GM19193 (cell line): ENCODE measurements around the gene LIPN.

Source experiments
- POLR2A ChIP-seq: IDR thresholded peaks from 4 replicates; pipeline ENCODE4 v1.6.1; 2011; ENCODE audit not compliant: insufficient read depth, insufficient read length; ENCODE audit errors: extremely low read depth

LIPN gene

GRCh38 chr10:88802523-88803285 lies 42.9 kb downstream of the LIPN start, which contains the start of gene LIPM:
TSS of gene LIPM (plus strand) at chr10:88802730. CDS start at chr10:88802897, 167 bp downstream.
- TF ChIP-seq POLR2A = no peak

- TF ChIP-seq POLR2A = no peak
These were observed 43.8 kb downstream of the LIPN start for GRCh38 chr10:88803641-88804040.

- no peak for TF ChIP-seq POLR2A
These were observed 44.4 kb downstream of the LIPN start for GRCh38 chr10:88804083-88804812.

- TF ChIP-seq POLR2A = no peak
These were observed 45.5 kb downstream of the LIPN start for GRCh38 chr10:88805361-88805760.

- no peak for TF ChIP-seq POLR2A
These were observed 46.1 kb downstream of the LIPN start for GRCh38 chr10:88805924-88806323.

- no peak for TF ChIP-seq POLR2A
These were observed 49.8 kb downstream of the LIPN start for GRCh38 chr10:88809621-88810020.

GRCh38 chr10:88810196-88810961 lies 50.6 kb downstream of the LIPN start:
- no peak for TF ChIP-seq POLR2A

- no peak for TF ChIP-seq POLR2A
These were observed 53.4 kb downstream of the LIPN start for GRCh38 chr10:88813200-88813599.

GRCh38 chr10:88819290-88819689 lies 59.5 kb downstream of the LIPN start:
- no peak for TF ChIP-seq POLR2A

- TF ChIP-seq POLR2A = no peak
These were observed 61.1 kb downstream of the LIPN start for GRCh38 chr10:88820748-88821401.

GRCh38 chr10:88826388-88826787 lies 66.6 kb downstream of the LIPN start:
- TF ChIP-seq POLR2A = no peak

GRCh38 chr10:88827671-88828070 lies 67.9 kb downstream of the LIPN start:
- no peak for TF ChIP-seq POLR2A

GRCh38 chr10:88828310-88828709 lies 68.5 kb downstream of the LIPN start:
- no peak for TF ChIP-seq POLR2A
